ENCODE results near the gene SUPT3H. TPM values are rescaled to one million over a fixed set of nuclear protein-coding genes. Genes with fewer than 3 reads are reported as not detected.
A peak's percentile ranks its signal among the peaks of the same experiment; 100 is the strongest.

Gene SUPT3H
- total and polyA plus RNA-seq, 2 of the 13 experiments (the other 11 are each of a cell fraction or from before 2014, with no cell fraction given) = 11.9 to 36.1 TPM

- TF ChIP-seq, protein P1, sequence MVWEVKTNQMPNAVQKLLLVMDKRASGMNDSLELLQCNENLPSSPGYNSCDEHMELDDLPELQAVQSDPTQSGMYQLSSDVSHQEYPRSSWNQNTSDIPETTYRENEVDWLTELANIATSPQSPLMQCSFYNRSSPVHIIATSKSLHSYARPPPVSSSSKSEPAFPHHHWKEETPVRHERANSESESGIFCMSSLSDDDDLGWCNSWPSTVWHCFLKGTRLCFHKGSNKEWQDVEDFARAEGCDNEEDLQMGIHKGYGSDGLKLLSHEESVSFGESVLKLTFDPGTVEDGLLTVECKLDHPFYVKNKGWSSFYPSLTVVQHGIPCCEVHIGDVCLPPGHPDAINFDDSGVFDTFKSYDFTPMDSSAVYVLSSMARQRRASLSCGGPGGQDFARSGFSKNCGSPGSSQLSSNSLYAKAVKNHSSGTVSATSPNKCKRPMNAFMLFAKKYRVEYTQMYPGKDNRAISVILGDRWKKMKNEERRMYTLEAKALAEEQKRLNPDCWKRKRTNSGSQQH (CRISPR knock-in tag; IDR thresholded peaks at IDR 0.05; ENCODE audit: low read depth) = peak; percentile 92
- TF ChIP-seq KLF9 (CRISPR knock-in tag; IDR thresholded peaks at IDR 0.05; ENCODE audit: low read depth) (peak; percentile 77; the same call in 1 of the 2 replicates), ZBTB20 (CRISPR knock-in tag; IDR thresholded peaks at IDR 0.05; ENCODE audit: borderline replicate concordance, low read depth) (peak; percentile 86; the same call in 1 of the 2 replicates), RFX1 (IDR thresholded peaks at IDR 0.05) (no peak), ZNF687 (CRISPR knock-in tag; IDR thresholded peaks at IDR 0.05) (peak; percentile 98), NR2F2 (IDR thresholded peaks at IDR 0.05; ENCODE audit: borderline replicate concordance, low read depth) (no peak; the same call in 1 of the 2 replicates), AHR (CRISPR knock-in tag; IDR thresholded peaks at IDR 0.05) (no peak), NFYC (CRISPR knock-in tag; IDR thresholded peaks at IDR 0.05) (no peak), ADNP (CRISPR knock-in tag; IDR thresholded peaks at IDR 0.05) (0 out of 2 replicates have a peak, but pooled peaks have one; percentile 46), XBP1 (CRISPR knock-in tag; IDR thresholded peaks at IDR 0.05) (peak; percentile 58; the same call in 1 of the 2 replicates), ZNF337 (CRISPR knock-in tag; IDR thresholded peaks at IDR 0.05; ENCODE audit: borderline replicate concordance, low read depth) (no peak), RARG (CRISPR knock-in tag; IDR thresholded peaks at IDR 0.05; ENCODE audit: low read depth) (no peak; the same call in 1 of the 2 replicates), ZBTB37 (CRISPR knock-in tag; IDR thresholded peaks at IDR 0.05) (no peak), SIX1 (CRISPR knock-in tag; IDR thresholded peaks at IDR 0.05; ENCODE audit: borderline replicate concordance) (0 out of 2 replicates have a peak, but pooled peaks have one; percentile 31), ZNF207 (IDR thresholded peaks at IDR 0.05; ENCODE audit: borderline replicate concordance) (no peak), SAFB2 (CRISPR knock-in tag; IDR thresholded peaks at IDR 0.05; ENCODE audit: borderline replicate concordance, low read depth) (peak; percentile 97; the same call in 1 of the 2 replicates), KDM6A (CRISPR knock-in tag; IDR thresholded peaks at IDR 0.05; ENCODE audit: low read depth) (no peak), ATAD3A (CRISPR knock-in tag; IDR thresholded peaks at IDR 0.05) (no peak), ZBTB7A (CRISPR knock-in tag; IDR thresholded peaks at IDR 0.05) (peak; percentile 62), MBNL3 (CRISPR knock-in tag; conservative IDR thresholded peaks at IDR 0.05) (no peak), SAP130 (CRISPR knock-in tag; IDR thresholded peaks at IDR 0.05; ENCODE audit: low read depth) (peak; percentile 94), SALL2 (CRISPR knock-in tag; IDR thresholded peaks at IDR 0.05) (peak; percentile 78)
- TF ChIP-seq, protein P2, sequence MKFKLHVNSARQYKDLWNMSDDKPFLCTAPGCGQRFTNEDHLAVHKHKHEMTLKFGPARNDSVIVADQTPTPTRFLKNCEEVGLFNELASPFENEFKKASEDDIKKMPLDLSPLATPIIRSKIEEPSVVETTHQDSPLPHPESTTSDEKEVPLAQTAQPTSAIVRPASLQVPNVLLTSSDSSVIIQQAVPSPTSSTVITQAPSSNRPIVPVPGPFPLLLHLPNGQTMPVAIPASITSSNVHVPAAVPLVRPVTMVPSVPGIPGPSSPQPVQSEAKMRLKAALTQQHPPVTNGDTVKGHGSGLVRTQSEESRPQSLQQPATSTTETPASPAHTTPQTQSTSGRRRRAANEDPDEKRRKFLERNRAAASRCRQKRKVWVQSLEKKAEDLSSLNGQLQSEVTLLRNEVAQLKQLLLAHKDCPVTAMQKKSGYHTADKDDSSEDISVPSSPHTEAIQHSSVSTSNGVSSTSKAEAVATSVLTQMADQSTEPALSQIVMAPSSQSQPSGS (CRISPR knock-in tag; IDR thresholded peaks at IDR 0.05) = peak; percentile 88
Measured at GRCh38 chr6:45377554-45378333, at the start of gene SUPT3H (continued).

Data from HepG2 (cell line).